Testis (tissue), 3 donors: ENCODE data around the gene SIK2. TPM values are rescaled to one million over a fixed set of nuclear protein-coding genes. Genes with fewer than 3 reads are reported as not detected.

ENCODE experiments used
- DNase-seq: peaks from one replicate; pipeline ENCODE4 v3.0.0-alpha.2; 2019
- H3K27ac ChIP-seq, 2 donors: fragments of 200-600 bp; sonication (generic); one replicate each; pipeline ENCODE4 v1.5.1; 2019
- H3K27me3 ChIP-seq: fragments of 200-600 bp; sonication (generic); one replicate; pipeline ENCODE4 v1.5.1; 2019
- H3K36me3 ChIP-seq: fragments of 200-600 bp; sonication (generic); one replicate; pipeline ENCODE4 v1.5.1; 2017; ENCODE audit warnings: low read depth; ENCODE audit errors: missing control alignments
- H3K4me1 ChIP-seq: fragments of 200-600 bp; sonication (generic); one replicate; pipeline ENCODE4 v1.5.1; 2019
- H3K4me3 ChIP-seq, 2 donors: fragments of 200-600 bp; sonication (generic); one replicate each; pipeline ENCODE4 v1.5.1; 2017 to 2019
- H3K9me3 ChIP-seq: fragments of 200-600 bp; sonication (generic); one replicate; pipeline ENCODE4 v1.5.1; 2017
- CTCF ChIP-seq, 3 experiments: fragments of 450-650 bp in 2 of 3; fragments of 200-600 bp in 1 of 3; sonication (generic) in 1 of 3; IDR thresholded peaks; one replicate each; pipeline ENCODE4 v1.5.1; 2016 to 2019; ENCODE audit warnings: antibody characterized with exemption in 3 of 3, mild to moderate bottlenecking in 2 of 3, moderate library complexity in 1 of 3
- POLR2A ChIP-seq: fragments of 450-650 bp; IDR thresholded peaks from one replicate; pipeline ENCODE4 v1.6.1; 2017; ENCODE audit warnings: antibody characterized with exemption, mild to moderate bottlenecking, moderate library complexity
- WGBS, 2 donors: methylation state at CpG; one replicate each; pipeline ENCODE4 v1.1.5; 2018; 5-methylcytosine and 5-hydroxymethylcytosine counted together
- intact Hi-C: fragments of 100-400 bp; cut with DNase I; formaldehyde crosslinking; loops from one replicate; pipeline ENCODE4 v1.15.1; 2023; ENCODE audit warnings: low total_unique reads
- polyA plus RNA-seq: library from polyadenylated mRNA; stranded (reverse); fragments of 350-450 nt; fragmentation: Illumina TruSeq; extraction: RNeasy Lipid Tissue Mini Kit (QIAGEN cat#74804); gene quantifications from one replicate; pipeline ENCODE4 v1.2.3, GENCODE V29; 2014; ENCODE audit warnings: low read depth, low replicate concordance; ENCODE audit not compliant: insufficient read depth
- total RNA-seq, 2 donors: library from RNA; depleted of rRNA; stranded (reverse); fragments of >200 nt; gene quantifications; one replicate each; pipeline ENCODE4 v1.2.3, GENCODE V29; 2016

Gene SIK2
- total and polyA plus RNA-seq, 3 donors from 2014 or later: 7.6 to 9.8 (median 8.9) TPM

GRCh38 chr11:111633756-111634362 lies 31.6 kb downstream of the SIK2 start:
- intact Hi-C loops: no loop called here
- H3K27me3 ChIP-seq: no peaks in the 10 kb centered on the region
- H3K4me3 ChIP-seq: no peak overlapping the region
- WGBS, 2 donors: 49 to 69% methylated on average over 3 of the region's 3 CpGs
- H3K4me1 ChIP-seq: peaks cover 10% of the 10 kb centered on the region
- no peak for DNase-seq
- TF ChIP-seq POLR2A (no peak), CTCF (IDR thresholded peaks at IDR 0.05) (no peak)
- no peaks in the 10 kb centered on the region for H3K36me3 ChIP-seq
- no peaks in the 10 kb centered on the region for H3K9me3 ChIP-seq
- H3K27ac ChIP-seq: no peak overlapping the region

GRCh38 chr11:111634981-111635705 lies 32.9 kb downstream of the SIK2 start:
- Histone ChIP-seq H3K4me3 (no peak overlapping the region), H3K27me3 (no peaks in the 10 kb centered on the region), H3K36me3 (no peaks in the 10 kb centered on the region), H3K4me1 (peaks cover 10% of the 10 kb centered on the region), H3K9me3 (no peaks in the 10 kb centered on the region), H3K27ac (peak overlapping the region in 1 of 2 donors; percentile 51)
- no peak for DNase-seq
- intact Hi-C loops: no loop called here
- TF ChIP-seq CTCF (IDR thresholded peaks at IDR 0.05) (no peak), POLR2A (no peak)
- 54 to 63% methylated on average over 5 of the region's 5 CpGs for WGBS, 2 donors

- peak; percentile 65 for DNase-seq
- WGBS, 2 donors: 27 to 29% methylated on average over 1 of the region's 1 CpG
- Histone ChIP-seq H3K27ac (peak overlapping the region in 1 of 2 donors; percentile 51), H3K4me1 (peaks cover 10% of the 10 kb centered on the region), H3K36me3 (no peaks in the 10 kb centered on the region), H3K27me3 (no peaks in the 10 kb centered on the region), H3K4me3 (no peak overlapping the region), H3K9me3 (no peaks in the 10 kb centered on the region)
- TF ChIP-seq CTCF (IDR thresholded peaks at IDR 0.05) (no peak), POLR2A (no peak)
- intact Hi-C loops: no loop called here
Observed at GRCh38 chr11:111635706-111636045, 33.4 kb downstream of the SIK2 start.

- WGBS, 2 donors: 95 to 96% methylated on average over 4 of the region's 4 CpGs
- TF ChIP-seq POLR2A: no peak
- no peak for TF ChIP-seq CTCF (IDR thresholded peaks at IDR 0.05)
- Histone ChIP-seq H3K27me3 (no peaks in the 10 kb centered on the region), H3K36me3 (no peaks in the 10 kb centered on the region), H3K4me3 (no peak overlapping the region), H3K4me1 (peaks cover 10% of the 10 kb centered on the region), H3K27ac (no peak overlapping the region), H3K9me3 (no peaks in the 10 kb centered on the region)
- no peak for DNase-seq
- intact Hi-C loops: no loop called here
Observed at GRCh38 chr11:111637885-111638284, 35.6 kb downstream of the SIK2 start.
